Epithelial cell of proximal tubule (primary cell): ENCODE measurements around the gene C10orf71. TPM values are rescaled to one million over a fixed set of nuclear protein-coding genes. Genes with fewer than 3 reads are reported as not detected.

Source experiments
- DNase-seq: peaks from one replicate; pipeline ENCODE4 v3.0.0-alpha.2; 2011; ENCODE audit warnings: low read depth
- H3K4me3 ChIP-seq: 2 replicates; pipeline ENCODE4 v1.5.1; 2011; ENCODE audit warnings: low read depth, mild to moderate bottlenecking, low read length
- CTCF ChIP-seq: conservative IDR thresholded peaks from 2 replicates; pipeline ENCODE4 v1.5.1; 2012; ENCODE audit warnings: low read depth, mild to moderate bottlenecking, low read length
- total RNA-seq: library from RNA; depleted of rRNA; stranded (reverse); fragments of >200 nt; gene quantifications from 2 replicates; pipeline ENCODE4 v1.2.3, GENCODE V29; 2015

The C10orf71 gene
- total RNA-seq, 1 donor from 2014 or later: not detected

GRCh38 chr10:49323896-49324270, 24.9 kb downstream of the C10orf71 start:
- H3K4me3 ChIP-seq: no peak overlapping the region
- TF ChIP-seq CTCF: no peak
- DNase-seq: no peak

GRCh38 chr10:49324711-49325110, 25.7 kb downstream of the C10orf71 start:
- DNase-seq: no peak
- peak; percentile 27 for TF ChIP-seq CTCF
- H3K4me3 ChIP-seq: no peak overlapping the region

GRCh38 chr10:49325131-49325915, 26.4 kb downstream of the C10orf71 start:
- no peak for DNase-seq
- no peak for TF ChIP-seq CTCF

GRCh38 chr10:49325916-49326783, 27.2 kb downstream of the C10orf71 start:
- TF ChIP-seq CTCF: no peak
- no peak for DNase-seq
- H3K4me3 ChIP-seq: no peak overlapping the region

More at GRCh38 chr10:49325131-49325915, 26.4 kb downstream of the C10orf71 start:
- no peak overlapping the region for H3K4me3 ChIP-seq

GRCh38 chr10:49327036-49327813, 28.3 kb downstream of the C10orf71 start:
- no peak overlapping the region for H3K4me3 ChIP-seq
- DNase-seq: no peak
- TF ChIP-seq CTCF: no peak

- TF ChIP-seq CTCF: no peak
- H3K4me3 ChIP-seq: no peak overlapping the region
- DNase-seq: no peak
Observed at GRCh38 chr10:49328401-49329145, 29.6 kb downstream of the C10orf71 start.
